Neural progenitor cell (in vitro differentiated cells): ENCODE results near the gene ACP4. TPM values are rescaled to one million over a fixed set of nuclear protein-coding genes. Genes with fewer than 3 reads are reported as not detected.

ENCODE experiments used
- DNase-seq: peaks from one replicate; pipeline ENCODE4 v3.0.0-alpha.2; 2016; ENCODE audit warnings: low spot score
- H2AFZ ChIP-seq: fragments of 200-600 bp; sonication (generic); replicated peaks from 2 replicates; pipeline ENCODE4 v1.6.1; 2016; ENCODE audit warnings: antibody characterized with exemption
- H3F3A ChIP-seq: fragments of 200-600 bp; sonication (generic); 2 replicates; pipeline ENCODE4 v1.6.1; 2016; ENCODE audit warnings: antibody characterized with exemption, low read depth
- H3K27ac ChIP-seq: fragments of 200-600 bp; sonication (generic); 2 replicates; pipeline ENCODE4 v1.5.1; 2016; ENCODE audit warnings: mild to moderate bottlenecking
- H3K27me3 ChIP-seq: fragments of 200-600 bp; sonication (generic); 2 replicates; pipeline ENCODE4 v1.6.1; 2016; ENCODE audit warnings: mild to moderate bottlenecking, moderate library complexity
- H3K36me3 ChIP-seq: fragments of 200-600 bp; sonication (generic); 2 replicates; pipeline ENCODE4 v1.5.1; 2016
- H3K4me1 ChIP-seq: fragments of 200-600 bp; sonication (generic); 2 replicates; pipeline ENCODE4 v1.6.1; 2016; ENCODE audit warnings: mixed run types
- H3K4me2 ChIP-seq: fragments of 200-600 bp; sonication (generic); 2 replicates; pipeline ENCODE4 v1.6.1; 2016
- H3K4me3 ChIP-seq: fragments of 200-600 bp; sonication (generic); 2 replicates; pipeline ENCODE4 v1.5.1; 2016
- H3K79me2 ChIP-seq: fragments of 200-600 bp; sonication (generic); 2 replicates; pipeline ENCODE4 v1.6.1; 2016; ENCODE audit warnings: low read depth
- H3K9ac ChIP-seq: fragments of 200-600 bp; sonication (generic); 2 replicates; pipeline ENCODE4 v1.6.1; 2016
- H3K9me3 ChIP-seq: fragments of 200-600 bp; sonication (generic); 2 replicates; pipeline ENCODE4 v1.5.1; 2016; ENCODE audit warnings: low read depth
- H4K20me1 ChIP-seq: fragments of 200-600 bp; sonication (generic); 2 replicates; pipeline ENCODE4 v1.6.1; 2016; ENCODE audit warnings: low read depth
- H3K27ac Mint-ChIP-seq: 3 replicates; pipeline ENCODE4 v1.8.0; 2021; ENCODE audit warnings: mixed read lengths
- H3K27me3 Mint-ChIP-seq: 2 replicates; pipeline ENCODE4 v1.8.0; 2022; ENCODE audit warnings: low read depth, mild to moderate bottlenecking, inconsistent platforms, moderate library complexity, mixed read lengths; ENCODE audit not compliant: insufficient read depth
- H3K36me3 Mint-ChIP-seq: 3 replicates; pipeline ENCODE4 v1.8.0; 2021; ENCODE audit warnings: mixed read lengths
- H3K4me1 Mint-ChIP-seq: 3 replicates; pipeline ENCODE4 v1.8.0; 2021; ENCODE audit warnings: mixed read lengths
- H3K4me3 Mint-ChIP-seq: 3 replicates; pipeline ENCODE4 v1.8.0; 2021; ENCODE audit warnings: mild to moderate bottlenecking, moderate library complexity, mixed read lengths
- H3K9me3 Mint-ChIP-seq: 3 replicates; pipeline ENCODE4 v1.8.0; 2020; ENCODE audit warnings: mixed read lengths
- EZH2 ChIP-seq: fragments of 200-600 bp; sonication (generic); IDR thresholded peaks from 2 replicates; pipeline ENCODE4 v1.6.1; 2017; ENCODE audit warnings: antibody characterized with exemption, mild to moderate bottlenecking, moderate library complexity
- EZH2phosphoT487 ChIP-seq: fragments of 200-600 bp; sonication (generic); IDR thresholded peaks from 2 replicates; pipeline ENCODE4 v1.6.1; 2017; ENCODE audit warnings: antibody characterized with exemption
- total RNA-seq: library from RNA; depleted of rRNA; stranded (reverse); fragments of >200 nt; gene quantifications from 2 replicates; pipeline ENCODE4 v1.2.3, GENCODE V29; 2015; ENCODE audit warnings: low replicate concordance
- TF ChIP-seq, protein P1 (sequence below): fragments of 200-600 bp; sonication (generic); IDR thresholded peaks from 2 replicates; pipeline ENCODE4 v1.5.1; 2017; ENCODE audit warnings: antibody characterized with exemption, mild to moderate bottlenecking

ACP4 gene, protein sequence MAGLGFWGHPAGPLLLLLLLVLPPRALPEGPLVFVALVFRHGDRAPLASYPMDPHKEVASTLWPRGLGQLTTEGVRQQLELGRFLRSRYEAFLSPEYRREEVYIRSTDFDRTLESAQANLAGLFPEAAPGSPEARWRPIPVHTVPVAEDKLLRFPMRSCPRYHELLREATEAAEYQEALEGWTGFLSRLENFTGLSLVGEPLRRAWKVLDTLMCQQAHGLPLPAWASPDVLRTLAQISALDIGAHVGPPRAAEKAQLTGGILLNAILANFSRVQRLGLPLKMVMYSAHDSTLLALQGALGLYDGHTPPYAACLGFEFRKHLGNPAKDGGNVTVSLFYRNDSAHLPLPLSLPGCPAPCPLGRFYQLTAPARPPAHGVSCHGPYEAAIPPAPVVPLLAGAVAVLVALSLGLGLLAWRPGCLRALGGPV
- total RNA-seq: not detected in 2 replicates

- H3K4me3 ChIP-seq: no peak within 1 kb of the TSS
- peaks cover 4% of the 10 kb centered on the region for H3K4me1 ChIP-seq
- H3K36me3 Mint-ChIP-seq: peaks cover 2% of the 10 kb centered on the region
- TF ChIP-seq EZH2 (no peak), EZH2phosphoT487 (no peak)
- TF ChIP-seq, protein P1, sequence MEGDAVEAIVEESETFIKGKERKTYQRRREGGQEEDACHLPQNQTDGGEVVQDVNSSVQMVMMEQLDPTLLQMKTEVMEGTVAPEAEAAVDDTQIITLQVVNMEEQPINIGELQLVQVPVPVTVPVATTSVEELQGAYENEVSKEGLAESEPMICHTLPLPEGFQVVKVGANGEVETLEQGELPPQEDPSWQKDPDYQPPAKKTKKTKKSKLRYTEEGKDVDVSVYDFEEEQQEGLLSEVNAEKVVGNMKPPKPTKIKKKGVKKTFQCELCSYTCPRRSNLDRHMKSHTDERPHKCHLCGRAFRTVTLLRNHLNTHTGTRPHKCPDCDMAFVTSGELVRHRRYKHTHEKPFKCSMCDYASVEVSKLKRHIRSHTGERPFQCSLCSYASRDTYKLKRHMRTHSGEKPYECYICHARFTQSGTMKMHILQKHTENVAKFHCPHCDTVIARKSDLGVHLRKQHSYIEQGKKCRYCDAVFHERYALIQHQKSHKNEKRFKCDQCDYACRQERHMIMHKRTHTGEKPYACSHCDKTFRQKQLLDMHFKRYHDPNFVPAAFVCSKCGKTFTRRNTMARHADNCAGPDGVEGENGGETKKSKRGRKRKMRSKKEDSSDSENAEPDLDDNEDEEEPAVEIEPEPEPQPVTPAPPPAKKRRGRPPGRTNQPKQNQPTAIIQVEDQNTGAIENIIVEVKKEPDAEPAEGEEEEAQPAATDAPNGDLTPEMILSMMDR: no peak
- peak within 1 kb of the TSS; percentile 42 for H3K4me3 Mint-ChIP-seq
- H3K9ac ChIP-seq: no peak within 1 kb of the TSS
- peak within 1 kb of the TSS; percentile 9 for H3K27ac Mint-ChIP-seq
- peaks cover 11% of the 10 kb centered on the region for H3K4me1 Mint-ChIP-seq
- peaks cover 10% of the 10 kb centered on the region for H3K27me3 Mint-ChIP-seq
- H3K79me2 ChIP-seq: no peaks in the 10 kb centered on the region
- H3K27me3 ChIP-seq: peaks cover 8% of the 10 kb centered on the region
- H3F3A ChIP-seq: peaks cover 6% of the 10 kb centered on the region
- H3K36me3 ChIP-seq: no peaks in the 10 kb centered on the region
- peaks cover 12% of the 10 kb centered on the region for H4K20me1 ChIP-seq
- no peaks in the 10 kb centered on the region for H3K9me3 ChIP-seq
- H2AFZ ChIP-seq: no peak within 1 kb of the TSS
- no peak within 1 kb of the TSS for H3K4me2 ChIP-seq
- H3K9me3 Mint-ChIP-seq: peaks cover 2% of the 10 kb centered on the region
- DNase-seq: no peak
- H3K27ac ChIP-seq: no peak within 1 kb of the TSS
Observed at GRCh38 chr19:50790396-50790795, at the start of gene ACP4. Gene ACP4 (plus strand): TSS chr19:50790415. CDS start chr19:50790415, 0 bp downstream.

DNA sequence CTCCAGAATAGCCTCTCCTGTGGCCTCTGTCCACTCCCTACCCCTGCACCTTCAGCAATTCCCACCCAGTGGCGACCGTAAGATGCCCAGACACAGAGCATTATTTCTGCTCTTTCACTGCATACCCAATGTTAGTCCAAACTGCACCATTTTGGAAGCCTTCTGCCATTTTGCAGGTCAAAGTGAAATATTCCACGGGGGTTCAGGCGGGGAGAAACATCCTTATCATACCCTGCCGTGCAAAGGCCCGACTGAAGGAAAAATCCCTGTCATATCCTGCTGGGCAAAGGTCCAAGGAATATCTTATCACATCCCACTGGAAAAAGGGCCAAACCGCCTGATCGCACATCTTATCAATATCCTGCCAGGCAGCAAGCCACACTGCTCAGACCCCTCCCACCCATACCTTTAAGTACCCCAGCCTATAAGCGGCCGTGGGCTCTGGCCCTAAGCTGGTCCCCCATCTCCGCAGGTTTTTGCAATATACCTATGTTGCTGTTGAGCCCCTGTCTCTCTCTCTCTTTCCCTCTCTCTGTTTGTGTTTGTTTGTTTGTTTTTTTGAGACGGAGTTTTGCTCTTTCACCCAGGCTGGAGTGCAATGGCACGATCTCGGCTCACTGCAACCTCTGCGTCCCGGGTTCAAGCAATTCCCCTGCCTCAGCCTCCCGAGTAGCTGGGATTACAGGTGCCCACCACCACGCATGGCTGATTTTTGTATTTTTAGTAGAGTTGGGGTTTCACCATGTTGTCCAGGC, 48.9 kb upstream of the ACP4 start:
- H3K36me3 Mint-ChIP-seq: no peaks in the 10 kb centered on the region
- Histone ChIP-seq H3K36me3 (no peaks in the 10 kb centered on the region), H3K4me3 (no peak overlapping the region), H3K4me2 (no peak overlapping the region), H3K4me1 (no peaks in the 10 kb centered on the region), H3K79me2 (no peaks in the 10 kb centered on the region), H3K27ac (no peak overlapping the region), H3F3A (no peaks in the 10 kb centered on the region), H3K9me3 (no peaks in the 10 kb centered on the region), H4K20me1 (no peaks in the 10 kb centered on the region), H2AFZ (no peak overlapping the region), H3K27me3 (peaks cover 29% of the 10 kb centered on the region), H3K9ac (no peak overlapping the region)
- H3K27ac Mint-ChIP-seq: no peak overlapping the region
- H3K27me3 Mint-ChIP-seq: peaks cover 19% of the 10 kb centered on the region
- no peak for DNase-seq
- H3K4me3 Mint-ChIP-seq: peak overlapping the region; percentile 10
- no peak for TF ChIP-seq EZH2
- TF ChIP-seq, protein P1: no peak
- H3K9me3 Mint-ChIP-seq: no peaks in the 10 kb centered on the region
- H3K4me1 Mint-ChIP-seq: peaks cover 18% of the 10 kb centered on the region

DNA sequence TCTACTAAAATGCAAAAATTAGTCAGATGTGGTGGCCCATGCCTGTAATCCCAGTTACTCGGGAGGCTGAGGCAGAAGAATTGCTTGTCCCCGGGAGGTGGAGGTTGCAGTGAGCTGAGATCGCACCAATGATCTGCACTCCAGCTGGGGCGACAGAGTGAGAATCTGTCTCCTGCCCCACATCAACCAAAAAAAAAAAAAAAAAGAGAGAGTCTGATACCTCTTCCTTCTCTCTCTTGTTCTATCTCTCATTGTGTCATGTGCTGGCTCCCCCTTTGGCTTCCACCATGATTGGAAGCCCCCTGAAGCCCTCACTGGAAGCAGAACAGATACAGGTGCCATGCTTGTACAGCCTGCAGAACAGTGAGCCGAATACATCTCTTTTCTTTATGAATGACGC, 46.7 kb upstream of the ACP4 start:
- Mint-ChIP-seq H3K36me3 (no peaks in the 10 kb centered on the region), H3K27me3 (peaks cover 16% of the 10 kb centered on the region), H3K4me1 (peaks cover 18% of the 10 kb centered on the region), H3K9me3 (no peaks in the 10 kb centered on the region), H3K4me3 (no peak overlapping the region), H3K27ac (no peak overlapping the region)
- no peaks in the 10 kb centered on the region for H3K36me3 ChIP-seq
- no peak overlapping the region for H3K27ac ChIP-seq
- H3K79me2 ChIP-seq: no peaks in the 10 kb centered on the region
- H2AFZ ChIP-seq: no peak overlapping the region
- TF ChIP-seq, protein P1: no peak
- TF ChIP-seq EZH2phosphoT487 (no peak), EZH2 (no peak)
- H3K4me1 ChIP-seq: no peaks in the 10 kb centered on the region
- peaks cover 12% of the 10 kb centered on the region for H3K27me3 ChIP-seq
- H3F3A ChIP-seq: no peaks in the 10 kb centered on the region
- no peak overlapping the region for H3K4me2 ChIP-seq
- no peaks in the 10 kb centered on the region for H4K20me1 ChIP-seq
- DNase-seq: no peak
- no peak overlapping the region for H3K4me3 ChIP-seq
- H3K9me3 ChIP-seq: no peaks in the 10 kb centered on the region
- no peak overlapping the region for H3K9ac ChIP-seq
